ENCODE results near the gene IL2RG. TPM values are rescaled to one million over a fixed set of nuclear protein-coding genes. Genes with fewer than 3 reads are reported as not detected.

Gene IL2RG
- total and polyA plus RNA-seq, 2 experiments from 2014 or later, result 0.26 TPM; not detected in 1

- Histone ChIP-seq H3K4me3 (peak within 1 kb of the TSS; percentile 70), H3K4me1 (ENCODE audit: insufficient read depth) (0 out of 2 replicates have a peak, but pooled peaks cover 5% of the 10 kb centered on the region), H3K27ac (ENCODE audit: low read depth) (no peak within 1 kb of the TSS), H3K79me2 (replicated peaks; ENCODE audit: insufficient read depth) (no peaks in the 10 kb centered on the region), H3K9me2 (ENCODE audit: insufficient read depth) (no peaks in the 10 kb centered on the region), H3F3A (replicated peaks; ENCODE audit: low read depth) (peaks cover 5% of the 10 kb centered on the region; the same call in 1 of the 2 replicates), H2AFZ (no peak within 1 kb of the TSS), H4K20me1 (replicated peaks; ENCODE audit: insufficient read depth) (0 out of 2 replicates have a peak, but pooled peaks cover 4% of the 10 kb centered on the region), H3K36me3 (ENCODE audit: insufficient read depth) (no peaks in the 10 kb centered on the region), H3K27me3 (ENCODE audit: insufficient read depth) (peaks cover 30% of the 10 kb centered on the region), H3K4me2 (peak within 1 kb of the TSS; percentile 82)
- Mint-ChIP-seq H3K27me3 (ENCODE audit: insufficient read depth, low read depth, poor library complexity) (no peaks in the 10 kb centered on the region), H3K27ac (no peak within 1 kb of the TSS; the same call in 1 of the 2 replicates), H3K36me3 (ENCODE audit: low read depth) (peaks cover 36% of the 10 kb centered on the region), H3K4me1 (no peaks in the 10 kb centered on the region; the same call in 2 of the 3 replicates), H3K9me3 (no peaks in the 10 kb centered on the region), H3K4me3 (peak within 1 kb of the TSS; percentile 78)
- DNase-seq (ENCODE audit: low spot score), result peak; percentile 87
- TF ChIP-seq JUNB (IDR thresholded peaks at IDR 0.05; ENCODE audit: unreplicated experiment), result no peak
- TF ChIP-seq NANOG (IDR thresholded peaks at IDR 0.05; ENCODE audit: borderline replicate concordance), result peak; percentile 43; the same call in 1 of the 2 replicates
- peak; percentile 91 for ATAC-seq
These were observed 6.9 kb upstream of the IL2RG start, which contains the start of gene MED12 for GRCh38 chrX:71118032-71118984. Gene MED12, plus strand, starts transcription at chrX:71118596. Its CDS starts 159 bp downstream, at chrX:71118755.

- no peak overlapping the region for H2AFZ ChIP-seq
- H3K9me3 Mint-ChIP-seq, result no peaks in the 10 kb centered on the region
- H3K4me2 ChIP-seq, result peak overlapping the region; percentile 82
- no peak for ATAC-seq
- peaks cover 27% of the 10 kb centered on the region for H3K36me3 Mint-ChIP-seq (ENCODE audit: low read depth)
- no peak overlapping the region for H3K27ac Mint-ChIP-seq
- H3K4me1 Mint-ChIP-seq, result no peaks in the 10 kb centered on the region; the same call in 2 of the 3 replicates
- peaks cover 5% of the 10 kb centered on the region; the same call in 1 of the 2 replicates for H3F3A ChIP-seq (replicated peaks; ENCODE audit: low read depth)
- no peaks in the 10 kb centered on the region for H3K79me2 ChIP-seq (replicated peaks; ENCODE audit: insufficient read depth)
- peak overlapping the region; percentile 70; the same call in 1 of the 2 replicates for H3K4me3 ChIP-seq
- H3K27me3 ChIP-seq (ENCODE audit: insufficient read depth), result peaks cover 35% of the 10 kb centered on the region
- H3K4me1 ChIP-seq (ENCODE audit: insufficient read depth), result 0 out of 2 replicates have a peak, but pooled peaks cover 5% of the 10 kb centered on the region
- no peaks in the 10 kb centered on the region for H3K9me2 ChIP-seq (ENCODE audit: insufficient read depth)
- H3K27ac ChIP-seq (ENCODE audit: low read depth), result no peak overlapping the region
- no peaks in the 10 kb centered on the region for H3K36me3 ChIP-seq (ENCODE audit: insufficient read depth)
- no peaks in the 10 kb centered on the region for H3K27me3 Mint-ChIP-seq (ENCODE audit: insufficient read depth, low read depth, poor library complexity)
- H3K4me3 Mint-ChIP-seq, result no peak overlapping the region; the same call in 2 of the 3 replicates
- H4K20me1 ChIP-seq (replicated peaks; ENCODE audit: insufficient read depth), result 0 out of 2 replicates have a peak, but pooled peaks cover 4% of the 10 kb centered on the region
- no peak for DNase-seq (ENCODE audit: low spot score)
- TF ChIP-seq, protein P1, sequence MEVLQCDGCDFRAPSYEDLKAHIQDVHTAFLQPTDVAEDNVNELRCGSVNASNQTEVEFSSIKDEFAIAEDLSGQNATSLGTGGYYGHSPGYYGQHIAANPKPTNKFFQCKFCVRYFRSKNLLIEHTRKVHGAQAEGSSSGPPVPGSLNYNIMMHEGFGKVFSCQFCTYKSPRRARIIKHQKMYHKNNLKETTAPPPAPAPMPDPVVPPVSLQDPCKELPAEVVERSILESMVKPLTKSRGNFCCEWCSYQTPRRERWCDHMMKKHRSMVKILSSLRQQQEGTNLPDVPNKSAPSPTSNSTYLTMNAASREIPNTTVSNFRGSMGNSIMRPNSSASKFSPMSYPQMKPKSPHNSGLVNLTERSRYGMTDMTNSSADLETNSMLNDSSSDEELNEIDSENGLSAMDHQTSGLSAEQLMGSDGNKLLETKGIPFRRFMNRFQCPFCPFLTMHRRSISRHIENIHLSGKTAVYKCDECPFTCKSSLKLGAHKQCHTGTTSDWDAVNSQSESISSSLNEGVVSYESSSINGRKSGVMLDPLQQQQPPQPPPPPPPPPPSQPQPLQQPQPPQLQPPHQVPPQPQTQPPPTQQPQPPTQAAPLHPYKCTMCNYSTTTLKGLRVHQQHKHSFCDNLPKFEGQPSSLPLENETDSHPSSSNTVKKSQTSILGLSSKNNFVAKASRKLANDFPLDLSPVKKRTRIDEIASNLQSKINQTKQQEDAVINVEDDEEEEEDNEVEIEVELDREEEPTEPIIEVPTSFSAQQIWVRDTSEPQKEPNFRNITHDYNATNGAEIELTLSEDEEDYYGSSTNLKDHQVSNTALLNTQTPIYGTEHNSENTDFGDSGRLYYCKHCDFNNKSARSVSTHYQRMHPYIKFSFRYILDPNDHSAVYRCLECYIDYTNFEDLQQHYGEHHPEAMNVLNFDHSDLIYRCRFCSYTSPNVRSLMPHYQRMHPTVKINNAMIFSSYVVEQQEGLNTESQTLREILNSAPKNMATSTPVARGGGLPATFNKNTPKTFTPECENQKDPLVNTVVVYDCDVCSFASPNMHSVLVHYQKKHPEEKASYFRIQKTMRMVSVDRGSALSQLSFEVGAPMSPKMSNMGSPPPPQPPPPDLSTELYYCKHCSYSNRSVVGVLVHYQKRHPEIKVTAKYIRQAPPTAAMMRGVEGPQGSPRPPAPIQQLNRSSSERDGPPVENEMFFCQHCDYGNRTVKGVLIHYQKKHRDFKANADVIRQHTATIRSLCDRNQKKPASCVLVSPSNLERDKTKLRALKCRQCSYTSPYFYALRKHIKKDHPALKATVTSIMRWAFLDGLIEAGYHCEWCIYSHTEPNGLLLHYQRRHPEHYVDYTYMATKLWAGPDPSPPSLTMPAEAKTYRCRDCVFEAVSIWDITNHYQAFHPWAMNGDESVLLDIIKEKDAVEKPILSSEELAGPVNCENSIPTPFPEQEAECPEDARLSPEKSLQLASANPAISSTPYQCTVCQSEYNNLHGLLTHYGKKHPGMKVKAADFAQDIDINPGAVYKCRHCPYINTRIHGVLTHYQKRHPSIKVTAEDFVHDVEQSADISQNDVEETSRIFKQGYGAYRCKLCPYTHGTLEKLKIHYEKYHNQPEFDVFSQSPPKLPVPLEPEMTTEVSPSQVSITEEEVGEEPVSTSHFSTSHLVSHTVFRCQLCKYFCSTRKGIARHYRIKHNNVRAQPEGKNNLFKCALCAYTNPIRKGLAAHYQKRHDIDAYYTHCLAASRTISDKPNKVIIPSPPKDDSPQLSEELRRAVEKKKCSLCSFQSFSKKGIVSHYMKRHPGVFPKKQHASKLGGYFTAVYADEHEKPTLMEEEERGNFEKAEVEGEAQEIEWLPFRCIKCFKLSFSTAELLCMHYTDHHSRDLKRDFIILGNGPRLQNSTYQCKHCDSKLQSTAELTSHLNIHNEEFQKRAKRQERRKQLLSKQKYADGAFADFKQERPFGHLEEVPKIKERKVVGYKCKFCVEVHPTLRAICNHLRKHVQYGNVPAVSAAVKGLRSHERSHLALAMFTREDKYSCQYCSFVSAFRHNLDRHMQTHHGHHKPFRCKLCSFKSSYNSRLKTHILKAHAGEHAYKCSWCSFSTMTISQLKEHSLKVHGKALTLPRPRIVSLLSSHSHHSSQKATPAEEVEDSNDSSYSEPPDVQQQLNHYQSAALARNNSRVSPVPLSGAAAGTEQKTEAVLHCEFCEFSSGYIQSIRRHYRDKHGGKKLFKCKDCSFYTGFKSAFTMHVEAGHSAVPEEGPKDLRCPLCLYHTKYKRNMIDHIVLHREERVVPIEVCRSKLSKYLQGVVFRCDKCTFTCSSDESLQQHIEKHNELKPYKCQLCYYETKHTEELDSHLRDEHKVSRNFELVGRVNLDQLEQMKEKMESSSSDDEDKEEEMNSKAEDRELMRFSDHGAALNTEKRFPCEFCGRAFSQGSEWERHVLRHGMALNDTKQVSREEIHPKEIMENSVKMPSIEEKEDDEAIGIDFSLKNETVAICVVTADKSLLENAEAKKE (CRISPR knock-in tag; IDR thresholded peaks at IDR 0.05), result no peak
- TF ChIP-seq POLR2AphosphoS5 (IDR thresholded peaks at IDR 0.05; ENCODE audit: low read depth) (no peak), JUNB (IDR thresholded peaks at IDR 0.05; ENCODE audit: unreplicated experiment) (no peak), STAT1 (IDR thresholded peaks at IDR 0.05; ENCODE audit: unreplicated experiment) (no peak), CREB1 (CRISPR knock-in tag; IDR thresholded peaks at IDR 0.05; ENCODE audit: low read depth) (no peak), EZH2phosphoT487 (IDR thresholded peaks at IDR 0.05; ENCODE audit: unreplicated experiment) (no peak), REST (IDR thresholded peaks at IDR 0.05; ENCODE audit: unreplicated experiment) (no peak), ZNF114 (CRISPR knock-in tag; IDR thresholded peaks at IDR 0.05) (no peak), EZH2 (IDR thresholded peaks at IDR 0.05; ENCODE audit: low read depth, unreplicated experiment) (no peak)
These were observed 6.0 kb upstream of the IL2RG start for GRCh38 chrX:71117358-71117757.

Data from GM23338 (cell line).